SW480 (cell line): ENCODE data around the gene PTPRE.

Source experiments
- DNase-seq: peaks from one replicate; pipeline ENCODE4 v3.0.0-alpha.2; 2016; ENCODE audit warnings: low spot score

The PTPRE gene

DNA sequence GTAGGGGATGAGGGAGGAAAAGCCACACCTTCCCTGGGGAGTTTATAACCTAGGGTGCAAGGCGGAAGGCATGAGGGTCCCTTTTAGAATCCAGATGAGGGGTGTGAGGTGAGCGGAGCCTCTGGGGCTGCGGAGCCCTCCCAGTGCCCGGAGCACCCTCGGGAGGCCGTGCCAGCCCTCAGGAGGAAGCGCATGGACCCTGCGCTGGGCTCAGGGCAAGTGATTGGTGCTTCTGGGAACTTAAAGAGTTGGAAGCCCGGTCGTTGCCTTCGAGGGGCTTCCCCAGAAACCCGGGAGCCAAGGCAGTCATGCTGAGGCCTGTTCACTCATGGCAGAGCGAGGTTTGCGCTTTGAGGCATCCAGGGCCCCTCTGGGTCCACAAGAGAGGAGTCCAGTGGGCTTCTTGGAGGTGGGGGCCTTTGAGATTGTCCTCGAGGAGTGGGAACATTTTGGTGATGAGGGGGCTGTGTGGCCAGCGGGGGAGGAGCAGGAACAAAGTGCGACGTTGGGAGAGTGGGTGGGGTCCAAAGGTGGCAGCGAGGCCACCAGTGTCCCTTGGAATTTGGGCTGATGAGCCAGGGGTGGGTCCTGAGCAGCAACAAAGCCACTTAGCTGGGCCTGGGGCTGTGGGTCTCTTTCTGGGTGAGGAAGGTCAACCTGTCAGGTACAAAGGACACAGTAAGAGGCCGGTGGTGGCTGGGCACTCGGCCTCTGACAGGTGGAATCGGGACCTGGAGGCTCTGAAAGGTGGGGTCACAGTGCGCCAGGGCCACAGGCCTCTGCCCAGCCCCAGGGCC, 139.5 kb downstream of the PTPRE start:
- DNase-seq: no peak

GRCh38 chr10:128046953-128047290, 140.0 kb downstream of the PTPRE start:
- DNase-seq: no peak

DNA sequence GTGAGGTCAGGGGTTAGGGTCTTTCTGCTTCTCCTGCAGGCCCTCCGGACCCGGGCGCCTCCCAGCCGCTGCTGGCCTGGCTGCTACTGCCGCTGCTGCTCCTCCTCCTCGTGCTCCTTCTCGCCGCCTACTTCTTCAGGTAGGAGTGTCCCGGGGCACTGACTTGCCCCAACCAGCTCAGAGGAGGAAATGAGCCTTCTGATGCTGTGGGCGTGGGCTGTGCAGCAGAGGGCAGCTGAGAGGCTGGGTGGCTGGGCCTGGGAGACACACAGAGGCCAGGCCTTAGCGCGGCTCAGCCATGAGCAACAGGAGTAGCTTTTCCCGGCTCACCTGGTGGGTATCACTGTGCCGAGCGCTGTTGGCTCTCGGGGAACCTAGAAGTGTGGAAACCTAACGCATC, 140.4 kb downstream of the PTPRE start:
- peak; percentile 68 for DNase-seq

DNA sequence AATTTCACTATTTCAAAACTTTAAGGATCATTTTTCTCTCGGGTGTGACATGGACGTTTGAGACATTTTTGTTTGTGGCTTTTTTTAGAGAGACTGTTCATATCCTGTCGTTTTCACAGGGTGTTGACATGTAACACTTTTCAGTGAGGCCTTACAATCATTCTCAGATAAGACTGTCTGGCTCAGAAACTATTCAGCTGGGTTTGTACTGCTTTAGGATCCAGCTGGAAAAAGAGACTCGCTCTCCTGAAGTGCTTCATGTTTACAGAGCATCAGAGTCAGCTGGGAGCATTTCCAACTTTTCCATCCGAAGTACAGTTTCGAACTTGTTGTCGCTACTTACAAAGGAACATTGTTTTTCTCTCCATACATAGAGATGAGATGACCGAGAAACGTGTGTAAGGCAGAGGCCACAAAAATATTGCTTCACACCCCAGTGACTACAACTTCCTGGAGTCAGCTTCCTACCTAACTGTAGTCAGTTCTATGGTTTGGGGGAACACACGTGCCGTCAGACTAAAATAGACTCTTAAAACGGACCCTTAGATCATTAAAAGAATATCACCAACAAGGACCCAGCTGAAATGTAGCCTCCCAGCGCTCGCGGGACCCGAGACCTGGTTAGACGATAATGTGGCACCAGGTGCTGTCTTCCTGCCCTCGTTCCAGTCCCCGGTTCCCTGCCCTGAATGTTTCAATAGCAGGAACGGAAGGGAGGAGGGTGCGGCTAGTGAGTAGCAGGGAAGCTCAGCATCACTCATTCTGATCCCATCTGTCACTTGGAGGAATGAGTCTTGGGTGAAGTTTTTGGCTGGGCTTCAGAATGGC, 141.3 kb downstream of the PTPRE start:
- DNase-seq: peak; percentile 16

DNA sequence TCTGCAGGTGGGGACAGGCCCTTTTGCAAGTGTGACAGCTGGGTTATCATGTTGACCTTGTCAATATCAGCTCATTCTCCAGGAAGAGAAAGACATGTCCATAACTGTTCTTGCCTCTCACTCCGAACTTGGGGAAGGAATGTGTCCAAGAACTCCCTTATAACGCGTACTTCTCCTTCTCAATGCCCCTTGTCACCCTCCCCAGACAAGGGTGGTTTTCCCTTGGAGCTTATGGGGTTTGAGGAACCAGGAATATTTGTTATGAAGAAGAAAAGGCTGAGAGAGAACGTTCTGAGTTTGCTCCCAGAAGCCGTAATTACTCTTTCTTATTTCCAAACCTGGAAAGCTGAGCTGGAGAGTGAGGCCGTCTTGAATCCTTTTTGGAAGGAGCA, 141.9 kb downstream of the PTPRE start:
- DNase-seq: no peak

- no peak for DNase-seq
These were observed 142.6 kb downstream of the PTPRE start for GRCh38 chr10:128049226-128050120.

DNA sequence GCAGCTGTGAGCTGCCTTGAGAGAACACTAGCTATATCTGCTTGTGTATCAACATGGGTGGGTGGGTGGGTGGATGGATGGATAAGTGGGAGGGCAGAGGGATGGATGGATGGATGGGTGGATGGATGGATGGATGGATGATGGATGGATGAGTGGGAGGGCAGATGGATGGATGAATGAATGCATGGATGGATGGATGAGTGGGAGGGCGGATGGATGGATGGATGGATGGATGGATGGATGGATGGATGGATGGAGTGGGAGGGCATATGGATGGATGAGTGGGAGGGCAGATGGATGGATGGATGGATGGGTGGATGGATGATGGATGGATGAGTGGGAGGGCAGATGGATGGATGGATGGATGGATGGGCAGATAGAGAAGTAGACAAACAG, 143.2 kb downstream of the PTPRE start:
- no peak for DNase-seq

DNA sequence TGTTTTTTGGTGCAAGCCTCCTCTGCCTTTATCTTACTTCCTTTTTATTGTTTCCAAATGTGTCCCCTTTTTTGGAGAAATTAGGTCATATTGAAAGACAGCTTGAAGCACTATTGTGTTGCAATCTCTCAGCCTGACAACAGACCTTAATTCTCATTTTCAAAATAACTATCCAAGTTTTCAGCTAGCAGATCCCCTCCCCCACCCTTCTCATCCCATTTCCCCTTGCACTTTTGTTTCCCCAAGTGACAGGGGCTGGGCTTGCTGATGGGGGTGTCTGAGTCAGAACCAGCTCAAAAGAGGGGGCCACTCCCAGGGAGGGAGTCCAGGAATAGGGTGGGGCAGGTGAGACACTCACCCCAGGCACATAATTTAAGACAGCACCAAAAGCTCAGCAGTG, 144.0 kb downstream of the PTPRE start:
- DNase-seq: no peak

DNA sequence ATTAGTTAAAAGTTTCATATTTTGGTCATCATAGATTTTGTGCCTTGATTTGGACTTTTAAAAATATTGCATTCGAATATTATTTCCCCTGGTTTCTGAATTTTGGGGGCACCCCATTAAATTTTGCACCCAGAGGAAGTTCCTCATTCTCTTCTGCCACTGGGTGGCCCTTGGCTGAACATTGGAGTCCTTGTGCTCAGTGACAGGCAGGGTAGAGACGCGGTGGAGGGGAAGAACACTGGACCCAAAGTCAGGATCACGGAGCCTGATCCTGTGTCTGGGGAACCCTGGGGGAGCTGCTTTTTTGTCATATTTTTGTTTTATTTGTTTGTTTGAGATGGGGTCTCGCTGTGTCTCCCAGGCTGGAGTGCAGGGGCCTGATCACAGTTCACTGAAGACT, 144.6 kb downstream of the PTPRE start:
- no peak for DNase-seq

DNA sequence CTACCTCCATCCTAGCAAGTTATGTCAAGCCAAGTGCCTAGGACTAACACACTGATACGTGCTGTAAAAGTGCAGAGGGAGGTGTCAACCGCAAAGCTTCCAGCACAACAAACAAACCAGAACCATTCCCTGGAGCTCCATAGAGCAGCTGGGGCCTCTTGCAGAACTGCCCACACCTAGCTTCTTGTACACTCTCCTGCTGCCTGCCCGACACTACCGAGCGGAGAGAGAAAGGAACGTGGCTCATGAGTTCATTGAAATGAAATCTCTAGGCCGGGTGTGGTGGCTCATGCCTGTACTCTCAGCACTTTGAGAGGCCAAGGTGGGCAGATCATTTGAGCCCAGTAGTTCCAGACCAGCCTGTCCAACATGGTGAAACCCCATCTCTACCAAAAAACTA, 145.8 kb downstream of the PTPRE start:
- DNase-seq: no peak

GRCh38 chr10:128053356-128053755, 146.5 kb downstream of the PTPRE start:
- no peak for DNase-seq

GRCh38 chr10:128054163-128054970, 147.5 kb downstream of the PTPRE start:
- DNase-seq: no peak

GRCh38 chr10:128055061-128055868, 148.4 kb downstream of the PTPRE start:
- no peak for DNase-seq

GRCh38 chr10:128056303-128057050, 149.6 kb downstream of the PTPRE start:
- DNase-seq: no peak

DNA sequence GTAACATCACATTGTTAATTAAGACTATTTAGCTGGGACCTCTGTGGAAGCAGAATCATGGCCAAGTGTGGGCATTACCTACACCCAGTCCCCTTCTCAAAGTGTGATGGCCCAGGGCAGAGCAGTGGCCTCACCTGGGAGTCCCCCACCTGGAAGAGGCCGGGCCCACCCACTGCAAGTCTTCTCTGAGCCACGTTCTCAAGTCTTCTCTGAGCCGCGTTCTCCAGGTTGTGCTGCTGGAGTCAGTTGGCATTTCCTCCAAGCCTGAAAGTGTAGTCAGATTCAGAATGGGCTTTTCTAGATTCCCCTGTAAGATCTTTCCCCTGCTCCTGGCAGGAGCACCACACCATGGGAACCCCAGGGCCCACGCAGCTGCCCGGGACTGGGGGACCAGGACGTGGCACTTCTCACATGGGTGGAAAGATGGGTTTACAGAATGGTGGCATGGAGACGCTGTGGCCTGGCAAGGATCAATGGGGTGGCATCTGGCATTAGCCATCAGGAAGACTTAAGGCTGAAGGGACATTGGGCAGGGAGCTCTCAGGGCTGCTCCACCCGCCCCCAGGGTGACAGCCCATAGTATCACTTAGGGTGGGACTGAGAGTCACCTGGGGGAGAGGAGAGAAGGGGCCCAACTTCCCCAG, 151.3 kb downstream of the PTPRE start:
- no peak for DNase-seq

GRCh38 chr10:128058750-128059134, 151.8 kb downstream of the PTPRE start:
- DNase-seq: no peak

DNA sequence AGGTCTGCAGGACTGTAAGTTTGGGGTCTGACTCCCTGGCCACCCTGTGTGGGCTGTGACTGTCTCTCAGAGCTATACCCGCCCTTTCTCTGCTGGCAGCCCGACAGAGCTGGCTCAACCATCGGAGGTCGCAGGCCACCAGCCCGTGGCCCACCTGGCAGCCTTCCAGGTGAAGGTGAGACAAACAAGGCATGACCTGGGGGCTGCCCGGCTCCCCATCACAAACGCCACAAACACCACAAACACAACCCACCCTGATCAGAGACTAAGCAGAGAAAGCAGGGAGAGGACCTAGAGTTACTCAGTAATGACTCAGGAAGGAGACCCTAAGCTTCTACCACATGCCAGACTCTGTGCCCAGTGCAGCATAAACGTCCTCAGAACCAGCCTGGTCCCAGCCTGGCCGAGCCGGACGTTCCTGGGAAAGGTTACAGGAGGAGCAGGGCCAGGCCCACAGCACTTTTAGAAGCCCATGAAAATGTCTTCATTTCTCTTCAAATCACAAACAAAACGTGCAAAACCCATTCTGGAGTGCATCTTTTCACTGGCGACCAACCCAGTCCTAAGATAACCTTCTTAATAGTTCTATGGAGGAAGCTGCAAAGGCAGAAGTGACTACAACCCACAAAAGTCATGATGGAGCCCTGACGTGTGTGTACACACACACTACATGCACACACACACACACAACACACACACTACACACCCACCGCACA, 152.5 kb downstream of the PTPRE start:
- no peak for DNase-seq

GRCh38 chr10:128059982-128060293, 153.0 kb downstream of the PTPRE start:
- no peak for DNase-seq
